HG02852 (cell line): ENCODE results near the gene FAXC.
"Not testable (repeated sequence)": the region's sequence is repeated elsewhere in the genome, so short reads cannot be mapped to it uniquely, and the experiment has no call there.

Source experiments
- ATAC-seq: cut with Tn5 transposase; IDR thresholded peaks from one replicate; pipeline ENCODE4 v1.9.1; 2021; ENCODE audit warnings: mild to moderate bottlenecking, moderate library complexity; ENCODE audit not compliant: unreplicated experiment

The FAXC gene

GRCh38 chr6:99341862-99342455 is 7.5 kb downstream of the FAXC start:
- peak; percentile 72 for ATAC-seq

- ATAC-seq = no peak
Observed at GRCh38 chr6:99338188-99338587, 11.3 kb downstream of the FAXC start.

- not testable (repeated sequence) for ATAC-seq
Observed at GRCh38 chr6:99335298-99335697, 14.2 kb downstream of the FAXC start.

- ATAC-seq = no peak
Observed at GRCh38 chr6:99334526-99335127, 14.8 kb downstream of the FAXC start.

GRCh38 chr6:99333068-99333467 is 16.4 kb downstream of the FAXC start:
- peak; percentile 94 for ATAC-seq

GRCh38 chr6:99331531-99331930 is 17.9 kb downstream of the FAXC start:
- no peak for ATAC-seq

- peak; percentile 67 for ATAC-seq
Observed at GRCh38 chr6:99330159-99330558, 19.3 kb downstream of the FAXC start.

GRCh38 chr6:99324996-99325395 is 24.5 kb downstream of the FAXC start:
- no peak for ATAC-seq

GRCh38 chr6:99318566-99318965 is 30.9 kb downstream of the FAXC start:
- ATAC-seq = no peak

GRCh38 chr6:99312354-99312753 is 37.1 kb downstream of the FAXC start:
- no peak for ATAC-seq

GRCh38 chr6:99310553-99310952 is 38.9 kb downstream of the FAXC start:
- ATAC-seq = no peak

- no peak for ATAC-seq
Observed at GRCh38 chr6:99309557-99309956, 39.9 kb downstream of the FAXC start.

- no peak for ATAC-seq
Observed at GRCh38 chr6:99308788-99309187, 40.7 kb downstream of the FAXC start.

GRCh38 chr6:99307295-99307907 is 42.1 kb downstream of the FAXC start:
- no peak for ATAC-seq

- no peak for ATAC-seq
Observed at GRCh38 chr6:99306341-99306740, 43.1 kb downstream of the FAXC start.

- ATAC-seq = peak; percentile 88
Observed at GRCh38 chr6:99305021-99305554, 44.4 kb downstream of the FAXC start.

- no peak for ATAC-seq
Observed at GRCh38 chr6:99297415-99297814, 52.1 kb downstream of the FAXC start.

- ATAC-seq = no peak
Observed at GRCh38 chr6:99297006-99297405, 52.5 kb downstream of the FAXC start.

- no peak for ATAC-seq
Observed at GRCh38 chr6:99296261-99296660, 53.2 kb downstream of the FAXC start.

- ATAC-seq = no peak
Observed at GRCh38 chr6:99295276-99295675, 54.2 kb downstream of the FAXC start.

GRCh38 chr6:99294786-99295185 is 54.7 kb downstream of the FAXC start:
- no peak for ATAC-seq

- no peak for ATAC-seq
Observed at GRCh38 chr6:99289701-99290100, 59.8 kb downstream of the FAXC start.
